HepG2 (cell line): ENCODE measurements around the gene GLOD4. TPM values are rescaled to one million over a fixed set of nuclear protein-coding genes. Genes with fewer than 3 reads are reported as not detected.
A peak's percentile ranks its signal among the peaks of the same experiment; 100 is the strongest.

Source experiments
- ATAC-seq: fragments of 200-7000 bp; cut with Tn5 transposase; 3 replicates; pipeline ENCODE4 v1.9.1; 2020; ENCODE audit warnings: mild to moderate bottlenecking, moderate library complexity
- BruUV-seq: library from RNA; stranded (reverse); fragments of 400-500 nt; replicated peaks from 2 replicates; lab custom pipeline; 2021; lab: Mats Ljungman, UMichigan
- CTCF ChIA-PET: fragments of 300-600 bp; formaldehyde crosslinking; extraction: SDS; loops from one replicate; lab custom pipeline; 2021; ENCODE audit warnings: low total read pairs, inconsistent platforms, low intra/inter-chr PET ratio; lab: Yijun Ruan, JAX
- POLR2A ChIA-PET: fragments of 350-600 bp; sonication (Branson Sonifier 250); formaldehyde crosslinking; loops from one replicate; lab custom pipeline; 2020; ENCODE audit warnings: antibody characterized with exemption, inconsistent platforms; lab: Yijun Ruan, JAX
- DNase-seq: peaks from one replicate; pipeline ENCODE4 v3.0.0-alpha.2; 2015; ENCODE audit warnings: low spot score
- FAIRE-seq: peaks from 3 replicates; lab custom pipeline; 2011; peaks lifted over from hg19 to GRCh38; lab: Jason Lieb, UNC
- H2AFZ ChIP-seq: one replicate; pipeline ENCODE4 v1.6.1; 2011; ENCODE audit warnings: low read length, inconsistent platforms
- H3K27ac ChIP-seq: fragments of 300-600 bp; 3 replicates; pipeline ENCODE4 v1.8.0; 2011; ENCODE audit warnings: mixed run types, mild to moderate bottlenecking, mixed read lengths, low read length, inconsistent platforms; ENCODE audit not compliant: insufficient read depth; ENCODE audit errors: extremely low read length
- H3K27me3 ChIP-seq, 2 experiments: fragments of 200-600 bp in 1 of 2; 2 replicates in 1 of 2; 3 replicates in 1 of 2; pipeline versions ENCODE4 v1.6.0 to v1.8.0; 2011; ENCODE audit warnings: low read length in 2 of 2, mild to moderate bottlenecking in 2 of 2, moderate library complexity in 2 of 2, inconsistent platforms in 1 of 2; ENCODE audit not compliant: insufficient read depth in 2 of 2, control insufficient read depth in 1 of 2
- H3K36me3 ChIP-seq, 2 experiments: fragments of 200-600 bp in 1 of 2; replicated peaks in 1 of 2; 2 replicates in 1 of 2; 3 replicates in 1 of 2; pipeline versions ENCODE4 v1.5.1 to v1.8.0; 2011; ENCODE audit warnings: low read length in 2 of 2, inconsistent platforms in 1 of 2; ENCODE audit not compliant: insufficient read depth in 2 of 2, control insufficient read depth in 1 of 2
- H3K4me1 ChIP-seq: 2 replicates; pipeline ENCODE4 v1.5.1; 2012; ENCODE audit warnings: low read length, inconsistent platforms; ENCODE audit not compliant: insufficient read depth
- H3K4me2 ChIP-seq: 2 replicates; pipeline ENCODE4 v1.6.0; 2011; ENCODE audit warnings: low read depth, low read length, inconsistent platforms
- H3K4me3 ChIP-seq, 3 experiments: fragments of 200-600 bp in 1 of 3; sonication (generic), shearing (Covaris generic) in 1 of 3; replicated peaks in 1 of 3; 2 replicates each; pipeline ENCODE4 v1.5.1; 2011 to 2016; ENCODE audit warnings: low read length in 3 of 3, inconsistent platforms in 2 of 3, low read depth in 2 of 3, mild to moderate bottlenecking in 2 of 3, control low read depth in 1 of 3, mixed read lengths in 1 of 3; ENCODE audit not compliant: insufficient read depth in 1 of 3
- H3K79me2 ChIP-seq: one replicate; pipeline ENCODE4 v1.6.1; 2011; ENCODE audit warnings: low read length, inconsistent platforms; ENCODE audit not compliant: insufficient read depth
- H3K9ac ChIP-seq: 2 replicates; pipeline ENCODE4 v1.6.0; 2011; ENCODE audit warnings: mild to moderate bottlenecking, low read depth, low read length, inconsistent platforms; ENCODE audit not compliant: insufficient read depth
- H3K9me3 ChIP-seq: 2 replicates; pipeline ENCODE4 v1.5.1; 2012; ENCODE audit warnings: mild to moderate bottlenecking, low read length
- H4K20me1 ChIP-seq: 2 replicates; pipeline ENCODE4 v1.6.0; 2011; ENCODE audit warnings: inconsistent platforms, mild to moderate bottlenecking, low read length, moderate library complexity; ENCODE audit not compliant: insufficient read depth
- AGO2 ChIP-seq: fragments of 200-400 bp; formaldehyde crosslinking; optimal IDR thresholded peaks from 2 replicates; pipeline ENCODE3; 2017; ENCODE audit warnings: mild to moderate bottlenecking, low read depth, low read length, moderate library complexity
- WGBS: methylation state at CpG from one replicate; pipeline ENCODE4 v1.1.6; 2017; ENCODE audit warnings: low lambda C conversion rate; 5-methylcytosine and 5-hydroxymethylcytosine counted together
- in situ Hi-C: cut with HindIII; loops from 2 replicates; pipeline ENCODE4 v1.10.0; 2017; ENCODE audit warnings: low pct_unique_long_range_greater_than_20kb; ENCODE audit not compliant: extremely low pct_ligation_motif_present
- intact Hi-C: fragments of 100-400 bp; cut with micrococcal nuclease; formaldehyde crosslinking; loops from one replicate; pipeline ENCODE4 v1.10.0; 2022; ENCODE audit not compliant: unreplicated experiment
- polyA plus RNA-seq, 8 experiments: library from polyadenylated mRNA; depleted of rRNA in 3 of 8; stranded (reverse) in 7 of 8; unstranded in 1 of 8; fragments of >200 nt; fragmentation: Illumina TruSeq in 4 of 8; extraction: Trizol in 4 of 8; gene quantifications; 2 replicates each; pipeline versions ENCODE4 v1.2.1 to v1.2.3, GENCODE V29; 2011 to 2016; ENCODE audit warnings: low read depth in 4 of 8, missing spikeins in 1 of 8, mixed read lengths in 1 of 8; ENCODE audit not compliant: insufficient read depth in 1 of 8
- total RNA-seq, 5 experiments: library from RNA; depleted of rRNA; stranded (reverse); fragments of >200 nt; fragmentation: Illumina TruSeq; extraction: Trizol; gene quantifications; 2 replicates each; pipeline ENCODE4 v1.2.3, GENCODE V29; 2016; ENCODE audit warnings: low read depth in 1 of 5
- TF ChIP-seq, protein P1 (sequence below): sonication (generic); formaldehyde crosslinking; IDR thresholded peaks from 2 replicates; pipeline ENCODE4 v1.4.0; 2020; ENCODE audit warnings: mild to moderate bottlenecking, missing genetic modification reagents

The GLOD4 gene
- total and polyA plus RNA-seq, 2 of the 13 experiments (the other 11 are each of a cell fraction or from before 2014, with no cell fraction given), result 53.7 to 87.8 TPM

DNA sequence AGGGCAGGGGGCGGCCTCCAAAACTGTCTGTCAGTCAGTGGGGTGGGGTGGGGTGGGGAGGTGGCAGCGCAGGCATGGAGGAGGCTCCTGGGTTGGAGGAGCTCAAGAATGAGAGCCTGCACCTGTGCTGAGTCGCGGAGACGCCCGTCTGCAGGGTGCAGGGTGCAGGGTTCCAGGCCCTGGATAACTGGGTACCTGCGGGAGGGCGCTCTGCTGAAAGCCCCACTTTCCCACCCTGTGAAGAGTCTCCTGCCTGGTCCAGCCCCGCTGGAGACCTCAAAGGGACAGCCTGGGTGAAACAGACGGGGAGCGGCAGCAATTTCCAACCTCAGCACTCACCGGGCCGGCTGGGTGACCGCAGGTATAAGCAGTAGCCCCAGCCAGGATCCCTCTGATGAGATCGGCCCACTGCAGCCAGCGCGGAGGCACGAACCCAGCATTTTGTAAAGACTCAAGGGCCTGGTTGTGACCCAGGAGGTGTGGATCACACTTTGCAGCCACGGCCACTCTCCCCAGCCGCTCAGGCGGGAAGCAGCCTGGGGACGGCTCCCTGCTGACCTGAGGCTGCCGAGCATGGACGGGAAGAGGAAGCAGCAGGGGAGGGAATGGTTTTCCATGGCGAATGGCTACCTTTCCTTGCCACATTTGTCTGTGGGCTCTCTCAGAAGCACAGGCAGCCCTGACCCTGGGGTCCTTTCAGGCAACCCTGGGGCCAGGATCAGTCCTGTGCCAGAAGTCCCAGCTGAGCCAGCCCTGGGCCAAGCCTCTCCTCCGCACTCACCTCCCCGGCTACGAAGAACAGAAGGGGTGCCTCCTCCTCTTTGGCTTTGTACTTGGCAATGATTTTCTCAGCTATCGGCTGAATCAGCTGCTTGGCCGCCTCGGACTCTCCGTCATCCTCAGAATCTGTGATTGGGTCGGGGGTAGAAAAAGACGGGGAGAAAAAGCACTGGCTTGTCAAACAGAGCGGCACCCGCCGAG is 21.1 kb upstream of the GLOD4 start:
- no peaks in the 10 kb centered on the region for H4K20me1 ChIP-seq
- FAIRE-seq, result no peak
- H3K4me3 ChIP-seq, result no peak overlapping the region
- H3K9ac ChIP-seq, result no peak overlapping the region
- no peak for ATAC-seq
- no peak overlapping the region for H3K4me2 ChIP-seq
- H3K79me2 ChIP-seq, result no peaks in the 10 kb centered on the region
- H2AFZ ChIP-seq, result no peak overlapping the region
- no peaks in the 10 kb centered on the region for H3K9me3 ChIP-seq
- no TSS peak for BruUV-seq
- ChIA-PET POLR2A (no interaction called here), CTCF (no interaction called here)
- H3K27me3 ChIP-seq, result no peaks in the 10 kb centered on the region
- in situ Hi-C loops, result no loop called here
- H3K4me1 ChIP-seq, result peaks cover 14% of the 10 kb centered on the region
- WGBS, result 95% methylated on average over 24 of the region's 37 CpGs
- no peak overlapping the region for H3K27ac ChIP-seq
- no peak for DNase-seq
- peaks cover 1 to 18% of the 10 kb centered on the region in 2 experiments; a peak in 3 of 5 replicates for H3K36me3 ChIP-seq
- intact Hi-C loops, result no loop called here
- peak; percentile 13 for TF ChIP-seq AGO2
- TF ChIP-seq, protein P1, sequence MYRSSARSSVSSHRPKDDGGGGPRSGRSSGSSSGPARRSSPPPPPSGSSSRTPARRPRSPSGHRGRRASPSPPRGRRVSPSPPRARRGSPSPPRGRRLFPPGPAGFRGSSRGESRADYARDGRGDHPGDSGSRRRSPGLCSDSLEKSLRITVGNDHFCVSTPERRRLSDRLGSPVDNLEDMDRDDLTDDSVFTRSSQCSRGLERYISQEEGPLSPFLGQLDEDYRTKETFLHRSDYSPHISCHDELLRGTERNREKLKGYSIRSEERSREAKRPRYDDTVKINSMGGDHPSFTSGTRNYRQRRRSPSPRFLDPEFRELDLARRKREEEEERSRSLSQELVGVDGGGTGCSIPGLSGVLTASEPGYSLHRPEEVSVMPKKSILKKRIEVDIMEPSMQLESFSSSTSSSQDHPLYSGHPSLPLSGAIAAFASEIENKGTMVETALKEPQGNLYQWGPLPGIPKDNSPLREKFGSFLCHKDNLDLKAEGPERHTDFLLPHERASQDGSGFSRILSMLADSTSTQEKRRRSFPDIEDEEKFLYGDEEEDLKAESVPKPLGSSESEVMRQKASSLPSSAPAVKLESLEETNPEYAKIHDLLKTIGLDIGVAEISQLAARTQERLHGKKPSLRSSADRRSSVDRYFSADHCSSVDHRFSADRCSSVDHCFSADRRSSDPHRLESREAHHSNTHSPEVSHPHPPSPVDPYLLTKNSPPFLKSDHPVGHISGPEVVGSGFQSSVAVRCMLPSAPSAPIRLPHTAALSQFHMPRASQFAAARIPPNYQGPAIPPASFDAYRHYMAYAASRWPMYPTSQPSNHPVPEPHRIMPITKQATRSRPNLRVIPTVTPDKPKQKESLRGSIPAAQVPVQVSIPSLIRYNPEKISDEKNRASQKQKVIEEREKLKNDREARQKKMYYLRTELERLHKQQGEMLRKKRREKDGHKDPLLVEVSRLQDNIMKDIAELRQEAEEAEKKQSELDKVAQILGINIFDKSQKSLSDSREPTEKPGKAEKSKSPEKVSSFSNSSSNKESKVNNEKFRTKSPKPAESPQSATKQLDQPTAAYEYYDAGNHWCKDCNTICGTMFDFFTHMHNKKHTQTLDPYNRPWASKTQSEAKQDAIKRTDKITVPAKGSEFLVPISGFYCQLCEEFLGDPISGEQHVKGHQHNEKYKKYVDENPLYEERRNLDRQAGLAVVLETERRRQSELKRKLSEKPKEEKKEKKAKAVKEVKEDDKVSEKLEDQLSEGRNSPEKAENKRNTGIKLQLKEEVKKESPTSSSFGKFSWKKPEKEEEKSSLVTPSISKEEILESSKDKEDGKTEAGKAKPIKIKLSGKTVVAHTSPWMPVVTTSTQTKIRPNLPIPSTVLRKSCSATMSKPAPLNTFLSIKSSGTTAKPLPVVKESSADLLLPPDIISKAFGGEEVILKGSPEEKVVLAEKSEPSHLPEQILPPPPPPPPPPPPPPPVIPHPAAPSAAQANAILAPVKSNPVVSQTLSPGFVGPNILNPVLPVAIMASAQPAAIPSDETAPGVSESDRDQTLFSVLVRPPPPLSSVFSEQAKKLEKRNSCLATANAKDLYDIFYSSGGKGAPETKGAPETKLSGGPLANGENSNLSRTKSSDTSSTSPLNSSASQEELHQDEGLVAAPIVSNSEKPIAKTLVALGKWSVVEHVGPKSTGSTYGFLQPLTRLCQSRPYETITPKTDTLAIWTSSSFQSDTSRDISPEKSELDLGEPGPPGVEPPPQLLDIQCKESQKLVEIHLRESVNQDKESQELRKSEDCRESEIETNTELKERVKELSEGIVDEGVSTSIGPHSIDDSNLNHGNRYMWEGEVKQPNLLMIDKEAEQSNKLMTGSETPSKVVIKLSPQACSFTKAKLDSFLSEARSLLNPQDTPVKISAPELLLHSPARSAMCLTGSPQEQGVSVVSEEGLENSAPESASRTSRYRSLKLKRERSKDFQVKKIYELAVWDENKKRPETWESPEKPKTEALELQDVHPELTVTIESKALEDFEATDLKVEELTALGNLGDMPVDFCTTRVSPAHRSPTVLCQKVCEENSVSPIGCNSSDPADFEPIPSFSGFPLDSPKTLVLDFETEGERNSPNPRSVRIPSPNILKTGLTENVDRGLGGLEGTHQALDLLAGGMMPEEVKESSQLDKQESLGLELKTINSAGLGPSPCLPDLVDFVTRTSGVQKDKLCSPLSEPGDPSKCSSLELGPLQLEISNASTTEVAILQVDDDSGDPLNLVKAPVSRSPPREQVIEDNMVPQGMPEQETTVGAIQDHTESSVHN, result no peak
- TF ChIP-seq, all 625 proteins: peak for 1
